ENCODE measurements around the gene ACBD6.

The ACBD6 gene

DNA sequence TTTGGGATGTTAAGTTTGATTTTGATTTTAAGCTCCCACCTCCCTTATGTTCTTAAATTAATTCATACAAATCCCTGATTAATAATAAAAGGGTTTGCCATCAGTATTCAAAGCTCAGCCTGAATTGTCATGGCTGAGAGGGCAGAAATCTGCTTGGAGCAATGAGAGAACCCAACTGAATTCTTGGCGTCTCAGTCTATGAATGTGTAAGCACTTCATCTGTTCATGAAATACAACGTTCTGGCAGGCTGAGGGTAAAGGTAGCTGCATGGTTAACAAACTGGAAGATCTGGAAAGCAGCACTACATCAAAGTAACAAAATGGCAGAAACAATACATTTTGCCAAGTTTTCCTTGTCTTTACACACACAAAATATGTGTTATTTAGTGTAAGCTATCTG is 95.3 kb downstream of the ACBD6 start:
- Histone ChIP-seq H3K9ac (ENCODE audit: low read depth, low read length, poor library complexity, severe bottlenecking) (no peak overlapping the region), H3K4me2 (ENCODE audit: low read depth, low read length, poor library complexity, severe bottlenecking) (no peak overlapping the region), H3K36me3 (ENCODE audit: insufficient read depth, low read length) (peaks cover 44% of the 10 kb centered on the region), H2AFZ (ENCODE audit: low read length) (no peak overlapping the region), H3K27me3 (ENCODE audit: insufficient read depth, low read length, poor library complexity, severe bottlenecking) (no peaks in the 10 kb centered on the region), H3K79me2 (ENCODE audit: insufficient read depth, low read length) (no peaks in the 10 kb centered on the region), H3F3A (ENCODE audit: low read depth) (no peaks in the 10 kb centered on the region), H3K4me1 (ENCODE audit: insufficient read depth, low read length, poor library complexity, severe bottlenecking) (no peaks in the 10 kb centered on the region), H3K4me3 (ENCODE audit: low read length, poor library complexity, severe bottlenecking) (no peak overlapping the region), H4K20me1 (ENCODE audit: insufficient read depth, low read length, poor library complexity, severe bottlenecking) (no peaks in the 10 kb centered on the region), H3K9me3 (ENCODE audit: insufficient read depth, low read depth, low read length) (no peaks in the 10 kb centered on the region), H3K9me2 (replicated peaks; ENCODE audit: low read depth, low read length) (no peaks in the 10 kb centered on the region)
- TF ChIP-seq CTCF (conservative IDR thresholded peaks at IDR 0.05; ENCODE audit: low read length): no peak

DNA sequence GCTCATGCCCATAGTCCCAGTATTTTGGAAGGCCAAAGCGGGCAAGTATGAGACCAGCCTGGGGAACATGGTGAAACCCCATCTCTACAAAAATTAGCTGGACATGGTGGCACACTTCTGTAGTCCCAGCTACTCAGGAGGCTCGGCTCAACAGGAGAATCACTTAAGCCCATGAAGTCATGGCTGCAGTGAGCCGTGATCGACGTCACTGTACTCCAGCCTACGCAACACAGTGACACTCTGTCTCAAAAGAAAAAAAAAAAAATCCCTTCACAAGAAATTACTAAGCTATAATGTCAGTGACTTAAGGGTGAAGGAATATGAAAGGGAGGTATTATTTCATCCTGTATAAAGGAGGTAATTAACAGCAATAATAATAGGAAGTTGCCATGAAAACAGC is 99.8 kb downstream of the ACBD6 start:
- Histone ChIP-seq H3K36me3 (ENCODE audit: insufficient read depth, low read length) (peaks cover 21% of the 10 kb centered on the region; the same call in 1 of the 2 replicates), H3K9me2 (replicated peaks; ENCODE audit: low read depth, low read length) (no peaks in the 10 kb centered on the region), H3K9me3 (ENCODE audit: insufficient read depth, low read depth, low read length) (no peaks in the 10 kb centered on the region), H3F3A (ENCODE audit: low read depth) (no peaks in the 10 kb centered on the region), H3K4me2 (ENCODE audit: low read depth, low read length, poor library complexity, severe bottlenecking) (no peak overlapping the region), H3K4me3 (ENCODE audit: low read length, poor library complexity, severe bottlenecking) (no peak overlapping the region), H2AFZ (ENCODE audit: low read length) (no peak overlapping the region), H3K4me1 (ENCODE audit: insufficient read depth, low read length, poor library complexity, severe bottlenecking) (no peaks in the 10 kb centered on the region), H3K9ac (ENCODE audit: low read depth, low read length, poor library complexity, severe bottlenecking) (no peak overlapping the region), H3K27me3 (ENCODE audit: insufficient read depth, low read length, poor library complexity, severe bottlenecking) (no peaks in the 10 kb centered on the region), H4K20me1 (ENCODE audit: insufficient read depth, low read length, poor library complexity, severe bottlenecking) (no peaks in the 10 kb centered on the region), H3K79me2 (ENCODE audit: insufficient read depth, low read length) (peaks cover 9% of the 10 kb centered on the region; the same call in 1 of the 2 replicates)
- TF ChIP-seq EZH2phosphoT487 (IDR thresholded peaks at IDR 0.05; ENCODE audit: borderline replicate concordance): no peak
- TF ChIP-seq CTCF (conservative IDR thresholded peaks at IDR 0.05; ENCODE audit: low read length): no peak

DNA sequence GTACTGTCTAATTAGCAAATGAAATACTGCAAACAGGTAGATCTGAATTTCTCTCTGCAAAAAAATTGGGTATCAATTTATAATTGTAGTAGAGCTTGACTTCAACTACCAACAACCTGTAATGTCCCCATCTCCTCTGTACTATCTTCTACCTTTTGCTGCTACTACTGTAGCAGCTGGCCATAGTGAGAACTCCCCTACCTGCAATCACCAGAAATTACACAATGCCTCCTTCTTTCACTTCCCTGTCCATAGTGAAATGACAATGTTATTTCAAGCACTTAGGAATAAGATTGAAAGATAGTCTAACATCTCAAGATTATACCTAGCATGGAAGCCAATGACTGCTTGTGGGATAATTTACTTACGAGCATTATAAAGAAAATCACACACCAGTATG is 100.4 kb downstream of the ACBD6 start:
- Histone ChIP-seq H4K20me1 (ENCODE audit: insufficient read depth, low read length, poor library complexity, severe bottlenecking) (no peaks in the 10 kb centered on the region), H3K9me3 (ENCODE audit: insufficient read depth, low read depth, low read length) (no peaks in the 10 kb centered on the region), H3K9ac (ENCODE audit: low read depth, low read length, poor library complexity, severe bottlenecking) (no peak overlapping the region), H3K4me2 (ENCODE audit: low read depth, low read length, poor library complexity, severe bottlenecking) (no peak overlapping the region), H3K27me3 (ENCODE audit: insufficient read depth, low read length, poor library complexity, severe bottlenecking) (no peaks in the 10 kb centered on the region), H3K9me2 (replicated peaks; ENCODE audit: low read depth, low read length) (no peaks in the 10 kb centered on the region), H3K4me1 (ENCODE audit: insufficient read depth, low read length, poor library complexity, severe bottlenecking) (no peaks in the 10 kb centered on the region), H3F3A (ENCODE audit: low read depth) (no peaks in the 10 kb centered on the region), H2AFZ (ENCODE audit: low read length) (no peak overlapping the region), H3K4me3 (ENCODE audit: low read length, poor library complexity, severe bottlenecking) (no peak overlapping the region), H3K79me2 (ENCODE audit: insufficient read depth, low read length) (peaks cover 9% of the 10 kb centered on the region; the same call in 1 of the 2 replicates), H3K36me3 (ENCODE audit: insufficient read depth, low read length) (peaks cover 22% of the 10 kb centered on the region; the same call in 1 of the 2 replicates)
- no peak for TF ChIP-seq EZH2phosphoT487 (IDR thresholded peaks at IDR 0.05; ENCODE audit: borderline replicate concordance)

- Histone ChIP-seq H3K4me3 (ENCODE audit: low read length, poor library complexity, severe bottlenecking) (no peak overlapping the region), H3K9me3 (ENCODE audit: insufficient read depth, low read depth, low read length) (peaks cover 13% of the 10 kb centered on the region; the same call in 1 of the 2 replicates), H3K9ac (ENCODE audit: low read depth, low read length, poor library complexity, severe bottlenecking) (no peak overlapping the region), H3K4me2 (ENCODE audit: low read depth, low read length, poor library complexity, severe bottlenecking) (no peak overlapping the region), H3K27me3 (ENCODE audit: insufficient read depth, low read length, poor library complexity, severe bottlenecking) (no peaks in the 10 kb centered on the region), H3K9me2 (replicated peaks; ENCODE audit: low read depth, low read length) (no peaks in the 10 kb centered on the region), H3K36me3 (ENCODE audit: insufficient read depth, low read length) (peaks cover 46% of the 10 kb centered on the region), H3F3A (ENCODE audit: low read depth) (no peaks in the 10 kb centered on the region), H4K20me1 (ENCODE audit: insufficient read depth, low read length, poor library complexity, severe bottlenecking) (no peaks in the 10 kb centered on the region), H3K4me1 (ENCODE audit: insufficient read depth, low read length, poor library complexity, severe bottlenecking) (no peaks in the 10 kb centered on the region), H3K79me2 (ENCODE audit: insufficient read depth, low read length) (peaks cover 38% of the 10 kb centered on the region), H2AFZ (ENCODE audit: low read length) (no peak overlapping the region)
- TF ChIP-seq EZH2phosphoT487 (IDR thresholded peaks at IDR 0.05; ENCODE audit: borderline replicate concordance) (no peak), CTCF (conservative IDR thresholded peaks at IDR 0.05; ENCODE audit: low read length) (no peak)
These were observed 105.2 kb downstream of the ACBD6 start for GRCh38 chr1:180397175-180397574.
